ENCODE data around the gene DDX39A. TPM values are rescaled to one million over a fixed set of nuclear protein-coding genes. Genes with fewer than 3 reads are reported as not detected.
"Not testable (repeated sequence)": the region's sequence is repeated elsewhere in the genome, so short reads cannot be mapped to it uniquely, and the experiment has no call there.

The DDX39A gene
- total and polyA plus RNA-seq, 3 donors from 2014 or later, result 218 to 323 (median 295) TPM

GRCh38 chr19:14400951-14401431, 18.1 kb downstream of the DDX39A start:
- no peaks in the 10 kb centered on the region for H3K36me3 ChIP-seq (ENCODE audit: low read depth, missing control alignments)
- no peak overlapping the region for H3K27ac ChIP-seq
- H3K9me3 ChIP-seq, result no peaks in the 10 kb centered on the region
- TF ChIP-seq CTCF (IDR thresholded peaks at IDR 0.05) (no peak), POLR2A (IDR thresholded peaks at IDR 0.05) (no peak)
- intact Hi-C loops (cut with DNase I; ENCODE audit: low total_unique reads), result no loop called here
- no peak for DNase-seq
- WGBS, 2 donors, result 86 to 89% methylated on average over 9 to 11 of the region's 11 CpGs
- H3K27me3 ChIP-seq, result no peaks in the 10 kb centered on the region
- no peaks in the 10 kb centered on the region for H3K4me1 ChIP-seq
- H3K4me3 ChIP-seq, result no peak overlapping the region

- H3K36me3 ChIP-seq (ENCODE audit: low read depth, missing control alignments); H3K4me3 ChIP-seq; H3K27me3 ChIP-seq; DNase-seq; H3K9me3 ChIP-seq; intact Hi-C loops (cut with DNase I; ENCODE audit: low total_unique reads); H3K4me1 ChIP-seq; H3K27ac ChIP-seq: not testable (repeated sequence)
- WGBS, 2 donors, result 89% methylated on average over 9 to 16 of the region's 16 CpGs
Measured at GRCh38 chr19:14397168-14397567, 22.0 kb downstream of the DDX39A start.

DNA sequence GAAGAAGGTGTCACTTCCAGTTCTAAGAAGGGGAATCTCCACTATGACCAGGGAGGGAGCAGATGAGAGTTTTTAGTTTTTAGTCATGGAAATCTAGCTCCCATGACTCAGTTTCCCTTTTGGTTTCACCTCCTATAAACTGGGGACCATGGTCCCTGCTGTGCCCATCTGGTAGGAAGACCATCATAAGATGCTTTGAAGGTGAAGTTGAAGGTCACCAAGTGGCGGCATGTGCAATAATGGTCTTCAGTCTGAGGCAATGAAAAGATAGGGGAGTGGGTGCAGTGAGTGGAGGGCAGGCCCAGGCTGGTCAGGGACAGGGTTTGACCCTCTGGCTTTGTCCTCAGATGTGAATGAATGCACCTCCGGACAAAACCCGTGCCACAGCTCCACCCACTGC, 22.4 kb downstream of the DDX39A start:
- WGBS, 2 donors, result 91% methylated on average over 3 of the region's 3 CpGs; no CpG with 5 or more reads in 1 of the 2 donors
- intact Hi-C loops (cut with DNase I; ENCODE audit: low total_unique reads); DNase-seq; H3K4me3 ChIP-seq; H3K27me3 ChIP-seq; H3K36me3 ChIP-seq (ENCODE audit: low read depth, missing control alignments); H3K4me1 ChIP-seq; H3K9me3 ChIP-seq; H3K27ac ChIP-seq: not testable (repeated sequence)

- H3K27me3 ChIP-seq, result no peaks in the 10 kb centered on the region
- no peaks in the 10 kb centered on the region for H3K4me1 ChIP-seq
- intact Hi-C loops (cut with DNase I; ENCODE audit: low total_unique reads), result no loop called here
- H3K36me3 ChIP-seq (ENCODE audit: low read depth, missing control alignments), result no peaks in the 10 kb centered on the region
- H3K27ac ChIP-seq, result no peak overlapping the region
- no peak for DNase-seq
- no peak overlapping the region for H3K4me3 ChIP-seq
- no peaks in the 10 kb centered on the region for H3K9me3 ChIP-seq
- 90 to 93% methylated on average over 3 to 16 of the region's 16 CpGs for WGBS, 2 donors
- TF ChIP-seq POLR2A (IDR thresholded peaks at IDR 0.05) (no peak), CTCF (IDR thresholded peaks at IDR 0.05) (no peak)
Measured at GRCh38 chr19:14395710-14396336, 23.3 kb downstream of the DDX39A start.

GRCh38 chr19:14395262-14395661, 23.9 kb downstream of the DDX39A start:
- H3K27me3 ChIP-seq, result no peaks in the 10 kb centered on the region
- no peak overlapping the region for H3K27ac ChIP-seq
- no peaks in the 10 kb centered on the region for H3K9me3 ChIP-seq
- intact Hi-C loops (cut with DNase I; ENCODE audit: low total_unique reads), result no loop called here
- TF ChIP-seq POLR2A (IDR thresholded peaks at IDR 0.05) (no peak), CTCF (IDR thresholded peaks at IDR 0.05) (no peak)
- H3K4me3 ChIP-seq, result no peak overlapping the region
- H3K4me1 ChIP-seq, result no peaks in the 10 kb centered on the region
- WGBS, 2 donors, result 89 to 90% methylated on average over 9 of the region's 9 CpGs
- no peaks in the 10 kb centered on the region for H3K36me3 ChIP-seq (ENCODE audit: low read depth, missing control alignments)
- DNase-seq, result no peak

DNA sequence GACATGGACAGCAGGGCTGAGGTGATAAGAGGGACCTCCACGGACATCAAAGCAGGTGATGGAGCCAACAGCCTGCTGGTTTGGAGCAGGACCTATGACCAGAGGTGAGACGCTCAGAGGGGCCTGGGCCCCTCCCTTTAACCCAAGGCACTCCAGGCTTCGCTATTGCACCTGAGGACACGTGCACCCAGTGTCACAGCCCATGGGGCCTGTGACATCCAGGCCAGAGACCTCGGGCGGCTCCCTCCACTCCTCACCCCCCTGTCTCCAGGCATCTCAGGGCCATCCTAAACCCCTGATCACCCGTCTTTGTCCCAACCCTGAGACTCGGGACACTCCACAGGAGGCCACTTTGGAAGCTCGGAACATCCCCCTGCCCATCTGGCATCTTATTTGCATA, 25.0 kb downstream of the DDX39A start:
- DNase-seq, result no peak
- no peaks in the 10 kb centered on the region for H3K36me3 ChIP-seq (ENCODE audit: low read depth, missing control alignments)
- no peaks in the 10 kb centered on the region for H3K27me3 ChIP-seq
- intact Hi-C loops (cut with DNase I; ENCODE audit: low total_unique reads), result no loop called here
- no peak overlapping the region for H3K27ac ChIP-seq
- H3K4me1 ChIP-seq, result no peaks in the 10 kb centered on the region
- no peak overlapping the region for H3K4me3 ChIP-seq
- H3K9me3 ChIP-seq, result no peaks in the 10 kb centered on the region
- TF ChIP-seq CTCF (IDR thresholded peaks at IDR 0.05) (no peak), POLR2A (IDR thresholded peaks at IDR 0.05) (no peak)
- WGBS, 2 donors, result 91 to 92% methylated on average over 9 of the region's 9 CpGs
